GM04504 (cell line): ENCODE data around the gene ARHGAP10.

Experiments used
- DNase-seq: peaks from one replicate; pipeline ENCODE4 v3.0.0-alpha.2; 2012; ENCODE audit warnings: low read depth

The ARHGAP10 gene

DNA sequence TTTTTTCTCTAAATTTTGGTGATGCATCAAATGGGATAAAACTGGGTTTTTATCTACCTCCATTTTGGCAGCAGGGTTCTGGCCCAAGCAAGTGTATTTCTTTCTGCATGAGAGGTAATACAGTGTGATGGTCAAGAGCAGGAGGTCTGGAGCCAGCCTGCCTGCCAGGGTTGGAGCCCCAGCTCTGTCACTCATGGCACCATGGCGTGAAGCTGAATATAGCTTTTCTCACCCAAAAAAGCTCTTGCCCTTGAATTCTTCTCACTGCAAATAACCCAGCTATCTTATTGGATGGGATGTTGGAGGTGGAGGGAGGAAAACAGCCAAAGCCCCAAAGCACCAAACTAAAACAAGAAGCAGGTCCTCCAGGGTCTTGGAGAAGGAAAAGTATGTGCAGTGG lies 218.4 kb downstream of the ARHGAP10 start:
- no peak for DNase-seq

- no peak for DNase-seq
Observed at GRCh38 chr4:147950841-147951240, 219.0 kb downstream of the ARHGAP10 start.

DNA sequence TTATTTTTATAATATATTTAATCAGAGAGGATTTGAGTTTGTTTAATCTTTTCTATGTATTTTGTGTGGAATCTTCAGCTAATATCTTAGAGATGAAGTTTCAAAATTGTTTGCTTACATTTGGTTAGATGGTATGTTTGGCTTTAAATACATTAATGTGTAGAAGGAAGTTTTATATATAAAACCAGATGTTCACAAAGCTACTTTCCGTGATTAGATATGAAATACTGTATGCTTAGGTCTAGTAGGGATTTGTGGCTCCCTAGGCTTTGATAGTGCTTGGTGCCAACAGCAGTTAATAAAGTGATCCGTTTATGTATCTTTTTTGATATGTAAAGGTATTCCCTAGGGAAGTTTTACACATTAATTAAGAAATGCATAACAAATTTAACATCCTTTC lies 223.0 kb downstream of the ARHGAP10 start:
- DNase-seq = no peak

DNA sequence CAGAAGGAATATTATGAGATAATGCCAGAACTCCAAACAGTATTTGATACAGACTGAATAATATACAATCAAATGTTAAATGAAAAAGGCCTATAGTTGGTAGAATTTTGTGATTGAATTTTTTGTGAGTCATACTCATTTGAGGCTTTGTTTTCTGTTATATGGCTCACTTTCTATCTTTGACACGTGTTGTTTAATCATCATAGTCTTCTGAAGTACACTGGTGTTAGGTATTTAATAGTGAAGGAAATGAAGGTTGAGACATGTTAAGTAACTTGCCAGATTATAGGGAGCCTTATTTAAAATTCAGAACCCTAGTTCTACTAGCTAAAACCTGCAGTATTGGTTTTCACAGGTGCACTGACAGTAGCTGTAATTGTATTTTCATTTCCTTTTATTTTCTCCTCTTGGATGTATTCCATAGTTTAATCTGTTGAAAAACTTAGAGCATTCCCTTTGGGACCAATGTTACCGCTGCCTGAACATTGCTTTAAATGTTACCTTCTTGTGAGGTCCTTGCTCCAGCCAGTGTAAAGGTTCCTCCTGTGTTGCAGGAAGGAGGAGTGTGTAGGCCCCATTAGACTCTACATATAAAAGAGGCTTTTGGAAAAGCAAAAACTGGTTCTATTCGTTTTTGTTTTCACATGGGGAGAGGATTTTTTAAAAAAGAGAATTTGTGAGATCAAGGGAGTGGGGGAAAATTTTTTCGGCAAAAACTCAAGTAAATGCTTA lies 224.1 kb downstream of the ARHGAP10 start:
- no peak for DNase-seq

DNA sequence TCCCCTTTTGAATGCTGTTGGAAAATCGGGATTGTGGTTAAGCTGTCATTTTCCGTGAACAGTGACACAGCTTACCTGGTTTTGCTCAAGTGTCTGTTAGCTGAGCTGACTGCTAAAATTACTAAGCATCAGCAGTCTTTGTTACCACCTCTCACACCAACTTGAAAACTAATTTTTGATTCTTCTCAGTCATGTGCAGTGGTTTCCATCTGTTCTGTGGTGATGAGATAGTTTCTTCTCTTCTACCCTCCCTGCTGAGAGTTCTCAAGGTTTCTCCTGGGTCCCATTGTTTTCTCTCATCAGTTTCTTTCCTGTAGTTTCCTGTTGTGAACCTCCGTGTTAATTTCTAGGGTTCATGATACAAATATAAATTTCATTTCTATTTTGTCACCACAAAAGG lies 225.6 kb downstream of the ARHGAP10 start:
- DNase-seq = no peak

- DNase-seq = no peak
Observed at GRCh38 chr4:147958057-147958456, 226.2 kb downstream of the ARHGAP10 start.

- DNase-seq = no peak
Observed at GRCh38 chr4:147958489-147959065, 226.7 kb downstream of the ARHGAP10 start.

- no peak for DNase-seq
Observed at GRCh38 chr4:147960971-147961370, 229.1 kb downstream of the ARHGAP10 start.

- DNase-seq = no peak
Observed at GRCh38 chr4:147963839-147964238, 232.0 kb downstream of the ARHGAP10 start.

GRCh38 chr4:147964266-147964880 lies 232.5 kb downstream of the ARHGAP10 start:
- no peak for DNase-seq

DNA sequence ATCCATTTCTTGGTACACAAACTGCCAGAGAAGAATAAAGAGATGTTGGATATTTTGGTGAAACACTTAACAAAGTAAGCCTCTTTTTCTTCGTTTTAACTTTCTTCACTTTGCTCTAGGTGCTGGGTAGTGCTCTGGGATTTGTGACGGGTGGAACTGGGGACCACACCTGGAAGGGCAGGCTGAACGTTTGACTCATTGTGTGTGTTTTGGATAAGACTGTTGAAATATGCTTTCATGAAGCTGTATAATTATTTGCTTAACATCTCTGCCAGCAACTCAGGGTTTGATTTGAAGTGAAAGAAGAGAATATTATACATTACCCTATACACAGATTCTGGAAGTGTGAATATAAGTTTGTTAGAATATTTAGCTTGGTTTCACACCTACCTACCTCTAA lies 233.2 kb downstream of the ARHGAP10 start:
- DNase-seq = no peak

- DNase-seq = no peak
Observed at GRCh38 chr4:147965873-147966272, 234.0 kb downstream of the ARHGAP10 start.

GRCh38 chr4:147968641-147969040 lies 236.8 kb downstream of the ARHGAP10 start:
- no peak for DNase-seq

DNA sequence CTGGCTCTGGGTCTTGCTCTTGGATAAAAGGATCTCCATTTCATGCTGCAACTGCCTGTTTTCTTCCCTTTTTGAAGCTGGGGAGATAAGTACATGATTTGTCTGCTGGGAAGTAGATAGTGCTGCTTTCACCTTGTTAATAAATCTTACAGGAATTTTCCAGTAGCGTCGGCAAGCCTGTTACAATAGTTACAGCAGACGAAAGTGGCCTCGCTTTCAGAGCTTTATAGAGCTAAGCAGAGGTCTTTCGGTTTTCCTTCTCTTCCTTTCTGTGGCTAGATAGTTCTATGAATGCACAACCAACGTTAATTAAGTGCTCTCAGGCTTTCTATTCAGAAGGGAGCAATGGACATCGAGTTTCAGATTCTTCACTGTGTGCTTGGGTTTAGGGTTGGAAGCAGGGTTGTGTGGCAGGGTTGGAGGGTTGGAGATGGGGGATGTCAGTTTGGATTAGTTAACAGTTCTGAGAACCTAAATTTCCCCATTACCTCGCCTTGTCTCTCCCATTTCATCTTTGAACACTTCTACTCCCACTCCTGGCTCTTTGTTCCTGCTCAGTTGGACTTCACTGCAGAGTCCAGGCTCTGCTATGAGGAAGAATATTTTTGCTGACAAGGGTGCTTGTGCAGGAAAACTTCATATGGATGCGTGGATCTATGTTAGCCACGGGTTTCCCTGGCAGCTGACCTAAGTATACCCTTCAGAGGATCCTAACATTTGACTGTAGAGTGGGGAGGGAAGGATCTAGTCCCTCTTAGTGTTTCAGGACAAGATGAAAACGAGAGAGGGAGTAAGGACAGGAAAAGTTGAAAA lies 237.9 kb downstream of the ARHGAP10 start:
- DNase-seq = no peak

GRCh38 chr4:147971116-147971515 lies 239.2 kb downstream of the ARHGAP10 start:
- DNase-seq = no peak

GRCh38 chr4:147975325-147975724 lies 243.4 kb downstream of the ARHGAP10 start:
- peak; percentile 72 for DNase-seq

DNA sequence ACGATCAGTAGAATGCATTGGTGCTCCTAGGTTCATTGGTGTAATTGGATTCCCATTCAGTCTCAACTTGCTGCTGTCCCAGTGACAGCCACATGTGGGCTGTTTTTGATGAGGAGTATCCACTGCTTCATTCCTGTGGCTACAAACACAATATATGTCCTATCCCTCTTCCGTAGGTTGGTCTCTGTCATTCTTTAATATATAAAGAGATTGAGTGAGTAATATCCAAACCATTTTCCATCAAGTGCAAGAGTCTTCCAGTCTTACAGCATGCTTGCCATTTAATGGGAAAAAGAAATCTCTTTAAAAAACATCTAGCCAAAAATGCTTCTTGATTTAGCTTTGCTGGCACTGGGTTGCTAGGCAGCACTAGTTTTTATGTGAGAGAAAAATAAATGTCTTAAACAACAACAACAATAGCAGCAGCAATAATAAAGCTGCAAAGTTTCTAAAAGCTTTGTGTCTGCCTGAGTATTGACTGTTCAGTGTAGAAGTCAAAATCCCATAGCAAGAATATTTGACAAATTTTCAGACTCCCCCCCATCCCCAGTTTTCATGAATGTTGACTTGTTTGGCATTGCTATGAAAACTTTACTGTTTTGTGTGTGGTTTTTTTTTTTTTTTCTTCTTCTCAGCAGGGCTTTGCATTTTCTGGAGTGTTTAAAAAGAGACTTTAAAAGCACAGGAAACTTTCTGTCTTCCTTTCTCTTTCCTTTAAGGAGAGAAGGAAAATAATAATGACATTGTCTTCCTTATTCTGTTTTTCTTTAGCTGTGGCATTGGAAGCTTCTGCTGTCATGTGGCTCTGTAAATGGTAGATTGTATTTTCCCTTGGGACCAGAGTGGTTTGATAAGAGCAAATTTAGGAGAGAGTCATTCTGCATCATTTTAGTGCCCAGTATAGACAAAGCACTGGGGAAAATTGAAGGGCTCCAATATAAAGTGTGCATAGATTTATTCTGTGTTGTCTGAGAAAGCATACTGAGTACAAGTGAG lies 244.3 kb downstream of the ARHGAP10 start:
- peak; percentile 44 for DNase-seq

- no peak for DNase-seq
Observed at GRCh38 chr4:147980586-147980985, 248.7 kb downstream of the ARHGAP10 start.

DNA sequence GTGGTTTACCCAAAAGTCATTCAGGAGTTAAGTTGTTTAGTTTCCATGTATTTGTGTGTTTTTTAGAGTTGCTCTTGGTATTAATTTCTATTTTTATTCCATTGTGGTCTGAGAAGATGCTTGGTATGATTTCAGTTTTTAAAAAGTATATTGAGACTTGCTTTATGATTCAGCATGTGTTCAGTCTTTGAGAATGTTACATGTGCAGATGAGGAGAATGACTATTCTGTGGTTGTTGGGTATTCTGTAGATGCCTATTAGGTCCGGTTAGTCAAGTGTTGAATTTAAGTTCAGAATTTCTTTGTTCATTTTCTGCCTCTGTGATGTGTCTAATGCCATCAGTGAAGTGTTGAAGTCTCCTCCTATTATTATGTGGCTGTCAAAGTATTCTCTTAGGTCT lies 249.4 kb downstream of the ARHGAP10 start:
- no peak for DNase-seq

DNA sequence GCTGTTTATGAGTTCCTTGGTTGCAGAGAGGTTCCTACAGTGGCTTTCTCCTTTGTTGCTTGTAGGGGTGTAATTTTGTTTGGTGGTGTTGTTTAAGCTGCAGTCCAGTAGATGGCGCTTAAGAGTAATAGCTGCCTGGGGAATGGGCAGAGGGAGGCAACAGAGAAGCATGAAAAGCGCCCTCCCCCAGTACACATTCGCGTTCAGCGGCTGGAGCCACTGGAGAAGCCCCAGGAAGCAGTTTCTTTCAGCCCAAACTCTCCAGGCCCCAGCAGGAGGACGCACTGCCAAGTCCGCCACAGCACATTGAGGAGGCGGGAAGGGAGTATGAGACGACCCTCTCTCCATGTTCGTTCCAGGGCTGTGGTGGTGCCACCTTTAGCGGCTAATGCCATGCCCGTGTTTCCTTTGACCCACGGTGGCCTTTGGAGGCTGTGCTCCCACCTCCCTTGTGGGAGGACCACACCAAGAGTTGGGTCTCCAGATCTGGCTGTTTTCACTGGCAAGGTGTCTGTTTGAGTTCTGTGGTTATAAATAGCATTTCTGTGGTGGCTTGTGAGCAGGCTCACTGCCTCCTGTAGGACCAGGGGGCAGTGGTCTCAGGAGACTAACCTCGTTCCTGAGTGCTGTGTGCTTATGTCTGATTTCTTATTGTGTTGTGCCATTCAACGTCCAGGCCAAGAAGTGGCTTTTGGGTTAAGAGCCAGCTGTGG lies 252.3 kb downstream of the ARHGAP10 start:
- DNase-seq = no peak

DNA sequence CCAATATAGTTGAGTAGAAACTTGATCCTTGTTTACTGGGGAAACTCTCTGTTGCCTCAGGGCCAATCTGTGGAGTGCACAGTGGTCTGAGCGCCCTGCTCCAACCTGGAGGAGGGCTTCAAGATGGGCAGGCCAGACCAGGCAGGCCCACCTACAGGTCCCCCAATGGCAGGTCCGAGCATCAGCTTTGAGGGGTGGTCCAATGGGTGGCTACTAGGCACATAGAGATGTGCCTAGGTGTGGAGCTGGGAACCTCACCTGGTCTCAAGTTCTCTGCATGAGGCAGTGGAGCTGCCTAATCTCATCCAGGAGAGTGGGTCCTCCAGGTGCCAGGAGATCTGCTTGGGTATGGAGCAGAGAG lies 252.9 kb downstream of the ARHGAP10 start:
- no peak for DNase-seq
